Measurements from ENCODE around the gene MYOM1. TPM values are rescaled to one million over a fixed set of nuclear protein-coding genes. Genes with fewer than 3 reads are reported as not detected.

Gene MYOM1
- total RNA-seq, 1 donor from 2014 or later = 661 TPM

GRCh38 chr18:3177902-3178687 is 41.7 kb downstream of the MYOM1 start:
- H3K4me1 ChIP-seq (ENCODE audit: control insufficient read depth in 3 of 3, insufficient read depth in 3 of 3, low read length in 3 of 3) = peaks cover 13 to 16% (median 15%) of the 10 kb centered on the region in 3 donors

GRCh38 chr18:3175195-3175758 is 44.5 kb downstream of the MYOM1 start:
- H3K4me3 ChIP-seq (ENCODE audit: low read length in 3 of 3) = no peak overlapping the region
- no peak overlapping the region for H3K27ac ChIP-seq (ENCODE audit: low read depth, low read length)
- no peaks in the 10 kb centered on the region for H3K27me3 ChIP-seq (ENCODE audit: control insufficient read depth in 3 of 3, insufficient read depth in 3 of 3, low read length in 3 of 3)
- peaks cover 29 to 60% (median 59%) of the 10 kb centered on the region in 3 donors for H3K36me3 ChIP-seq (ENCODE audit: control insufficient read depth in 3 of 3, insufficient read depth in 3 of 3, low read length in 3 of 3)
- peaks cover 10 to 11% (median 11%) of the 10 kb centered on the region in 3 donors for H3K4me1 ChIP-seq (ENCODE audit: control insufficient read depth in 3 of 3, insufficient read depth in 3 of 3, low read length in 3 of 3)
- H3K9ac ChIP-seq (ENCODE audit: low read depth in 1 of 3, low read length in 3 of 3) = no peak overlapping the region
- no peaks in the 10 kb centered on the region for H3K9me3 ChIP-seq (ENCODE audit: control insufficient read depth in 3 of 3, low read length in 3 of 3)

More at GRCh38 chr18:3177902-3178687, 41.7 kb downstream of the MYOM1 start:
- peak overlapping the region in 1 of 3 donors; percentile 18 for H3K9ac ChIP-seq (ENCODE audit: low read depth in 1 of 3, low read length in 3 of 3)
- peak overlapping the region; percentile 52 for H3K27ac ChIP-seq (ENCODE audit: low read depth, low read length)
- no peaks in the 10 kb centered on the region for H3K27me3 ChIP-seq (ENCODE audit: control insufficient read depth in 3 of 3, insufficient read depth in 3 of 3, low read length in 3 of 3)
- H3K36me3 ChIP-seq (ENCODE audit: control insufficient read depth in 3 of 3, insufficient read depth in 3 of 3, low read length in 3 of 3) = peaks cover 24 to 42% (median 38%) of the 10 kb centered on the region in 3 donors
- H3K9me3 ChIP-seq (ENCODE audit: control insufficient read depth in 3 of 3, low read length in 3 of 3) = no peaks in the 10 kb centered on the region
- H3K4me3 ChIP-seq (ENCODE audit: low read length in 3 of 3) = no peak overlapping the region

GRCh38 chr18:3172097-3172496 is 47.7 kb downstream of the MYOM1 start:
- Histone ChIP-seq H3K27ac (ENCODE audit: low read depth, low read length) (no peak overlapping the region), H3K27me3 (ENCODE audit: control insufficient read depth in 3 of 3, insufficient read depth in 3 of 3, low read length in 3 of 3) (no peaks in the 10 kb centered on the region), H3K4me3 (ENCODE audit: low read length in 3 of 3) (no peak overlapping the region), H3K9me3 (ENCODE audit: control insufficient read depth in 3 of 3, low read length in 3 of 3) (no peaks in the 10 kb centered on the region), H3K4me1 (ENCODE audit: control insufficient read depth in 3 of 3, insufficient read depth in 3 of 3, low read length in 3 of 3) (no peaks in the 10 kb centered on the region), H3K9ac (ENCODE audit: low read depth in 1 of 3, low read length in 3 of 3) (no peak overlapping the region), H3K36me3 (ENCODE audit: control insufficient read depth in 3 of 3, insufficient read depth in 3 of 3, low read length in 3 of 3) (peaks cover 33 to 73% (median 65%) of the 10 kb centered on the region in 3 donors)

- peaks cover 36 to 77% (median 69%) of the 10 kb centered on the region in 3 donors for H3K36me3 ChIP-seq (ENCODE audit: control insufficient read depth in 3 of 3, insufficient read depth in 3 of 3, low read length in 3 of 3)
- H3K9me3 ChIP-seq (ENCODE audit: control insufficient read depth in 3 of 3, low read length in 3 of 3) = no peaks in the 10 kb centered on the region
- no peak overlapping the region for H3K4me3 ChIP-seq (ENCODE audit: low read length in 3 of 3)
- H3K9ac ChIP-seq (ENCODE audit: low read depth in 1 of 3, low read length in 3 of 3) = no peak overlapping the region
- H3K4me1 ChIP-seq (ENCODE audit: control insufficient read depth in 3 of 3, insufficient read depth in 3 of 3, low read length in 3 of 3) = no peaks in the 10 kb centered on the region
- H3K27me3 ChIP-seq (ENCODE audit: control insufficient read depth in 3 of 3, insufficient read depth in 3 of 3, low read length in 3 of 3) = no peaks in the 10 kb centered on the region
- H3K27ac ChIP-seq (ENCODE audit: low read depth, low read length) = no peak overlapping the region
These were observed 48.1 kb downstream of the MYOM1 start for GRCh38 chr18:3171631-3172030.

GRCh38 chr18:3170441-3171161 is 49.2 kb downstream of the MYOM1 start:
- H3K36me3 ChIP-seq (ENCODE audit: control insufficient read depth in 3 of 3, insufficient read depth in 3 of 3, low read length in 3 of 3) = peaks cover 37 to 79% (median 65%) of the 10 kb centered on the region in 3 donors
- no peak overlapping the region for H3K27ac ChIP-seq (ENCODE audit: low read depth, low read length)

GRCh38 chr18:3164381-3164780 is 55.4 kb downstream of the MYOM1 start:
- Histone ChIP-seq H3K4me3 (ENCODE audit: low read length in 3 of 3) (no peak overlapping the region), H3K27ac (ENCODE audit: low read depth, low read length) (no peak overlapping the region)

More at GRCh38 chr18:3170441-3171161, 49.2 kb downstream of the MYOM1 start:
- H3K4me1 ChIP-seq (ENCODE audit: control insufficient read depth in 3 of 3, insufficient read depth in 3 of 3, low read length in 3 of 3) = no peaks in the 10 kb centered on the region
- H3K27me3 ChIP-seq (ENCODE audit: control insufficient read depth in 3 of 3, insufficient read depth in 3 of 3, low read length in 3 of 3) = no peaks in the 10 kb centered on the region
- no peak overlapping the region for H3K9ac ChIP-seq (ENCODE audit: low read depth in 1 of 3, low read length in 3 of 3)
- no peaks in the 10 kb centered on the region for H3K9me3 ChIP-seq (ENCODE audit: control insufficient read depth in 3 of 3, low read length in 3 of 3)
- H3K4me3 ChIP-seq (ENCODE audit: low read length in 3 of 3) = no peak overlapping the region

GRCh38 chr18:3163968-3164367 is 55.8 kb downstream of the MYOM1 start:
- Histone ChIP-seq H3K4me1 (ENCODE audit: control insufficient read depth in 3 of 3, insufficient read depth in 3 of 3, low read length in 3 of 3) (no peaks in the 10 kb centered on the region), H3K27ac (ENCODE audit: low read depth, low read length) (no peak overlapping the region), H3K27me3 (ENCODE audit: control insufficient read depth in 3 of 3, insufficient read depth in 3 of 3, low read length in 3 of 3) (no peaks in the 10 kb centered on the region), H3K9me3 (ENCODE audit: control insufficient read depth in 3 of 3, low read length in 3 of 3) (no peaks in the 10 kb centered on the region), H3K36me3 (ENCODE audit: control insufficient read depth in 3 of 3, insufficient read depth in 3 of 3, low read length in 3 of 3) (peaks cover 54 to 80% (median 58%) of the 10 kb centered on the region in 3 donors), H3K9ac (ENCODE audit: low read depth in 1 of 3, low read length in 3 of 3) (no peak overlapping the region), H3K4me3 (ENCODE audit: low read length in 3 of 3) (no peak overlapping the region)

More at GRCh38 chr18:3164381-3164780, 55.4 kb downstream of the MYOM1 start:
- Histone ChIP-seq H3K9me3 (ENCODE audit: control insufficient read depth in 3 of 3, low read length in 3 of 3) (no peaks in the 10 kb centered on the region), H3K36me3 (ENCODE audit: control insufficient read depth in 3 of 3, insufficient read depth in 3 of 3, low read length in 3 of 3) (peaks cover 54 to 76% (median 58%) of the 10 kb centered on the region in 3 donors), H3K4me1 (ENCODE audit: control insufficient read depth in 3 of 3, insufficient read depth in 3 of 3, low read length in 3 of 3) (no peaks in the 10 kb centered on the region), H3K27me3 (ENCODE audit: control insufficient read depth in 3 of 3, insufficient read depth in 3 of 3, low read length in 3 of 3) (no peaks in the 10 kb centered on the region), H3K9ac (ENCODE audit: low read depth in 1 of 3, low read length in 3 of 3) (no peak overlapping the region)

GRCh38 chr18:3162181-3162580 is 57.6 kb downstream of the MYOM1 start:
- Histone ChIP-seq H3K36me3 (ENCODE audit: control insufficient read depth in 3 of 3, insufficient read depth in 3 of 3, low read length in 3 of 3) (peaks cover 50 to 81% (median 53%) of the 10 kb centered on the region in 3 donors), H3K9ac (ENCODE audit: low read depth in 1 of 3, low read length in 3 of 3) (no peak overlapping the region), H3K9me3 (ENCODE audit: control insufficient read depth in 3 of 3, low read length in 3 of 3) (no peaks in the 10 kb centered on the region), H3K27me3 (ENCODE audit: control insufficient read depth in 3 of 3, insufficient read depth in 3 of 3, low read length in 3 of 3) (no peaks in the 10 kb centered on the region), H3K27ac (ENCODE audit: low read depth, low read length) (no peak overlapping the region), H3K4me1 (ENCODE audit: control insufficient read depth in 3 of 3, insufficient read depth in 3 of 3, low read length in 3 of 3) (no peaks in the 10 kb centered on the region), H3K4me3 (ENCODE audit: low read length in 3 of 3) (no peak overlapping the region)

GRCh38 chr18:3159830-3160229 is 59.9 kb downstream of the MYOM1 start:
- Histone ChIP-seq H3K27me3 (ENCODE audit: control insufficient read depth in 3 of 3, insufficient read depth in 3 of 3, low read length in 3 of 3) (no peaks in the 10 kb centered on the region), H3K27ac (ENCODE audit: low read depth, low read length) (no peak overlapping the region), H3K9me3 (ENCODE audit: control insufficient read depth in 3 of 3, low read length in 3 of 3) (no peaks in the 10 kb centered on the region), H3K4me1 (ENCODE audit: control insufficient read depth in 3 of 3, insufficient read depth in 3 of 3, low read length in 3 of 3) (peaks cover 5 to 15% (median 14%) of the 10 kb centered on the region in 3 donors), H3K9ac (ENCODE audit: low read depth in 1 of 3, low read length in 3 of 3) (no peak overlapping the region), H3K36me3 (ENCODE audit: control insufficient read depth in 3 of 3, insufficient read depth in 3 of 3, low read length in 3 of 3) (peaks cover 46 to 71% (median 48%) of the 10 kb centered on the region in 3 donors), H3K4me3 (ENCODE audit: low read length in 3 of 3) (no peak overlapping the region)
